Mesendoderm (in vitro differentiated cells): ENCODE measurements around the gene HRNR.

ENCODE experiments used
- DNase-seq: peaks from one replicate; pipeline ENCODE4 v3.0.0; 2013
- H2AK5ac ChIP-seq: 2 replicates; pipeline ENCODE4 v1.6.1; 2013; ENCODE audit warnings: low read length, inconsistent platforms
- H2BK120ac ChIP-seq: 2 replicates; pipeline ENCODE4 v1.6.1; 2013; ENCODE audit warnings: low read depth, mild to moderate bottlenecking, low read length, moderate library complexity, mixed read lengths
- H2BK15ac ChIP-seq: replicated peaks from 2 replicates; pipeline ENCODE4 v1.6.1; 2013; ENCODE audit warnings: low read depth, mild to moderate bottlenecking, moderate library complexity
- H2BK5ac ChIP-seq: 2 replicates; pipeline ENCODE4 v1.6.1; 2013; ENCODE audit warnings: low read length, inconsistent platforms
- H3K18ac ChIP-seq: 2 replicates; pipeline ENCODE4 v1.6.1; 2013; ENCODE audit warnings: mild to moderate bottlenecking, low read length, mixed read lengths
- H3K23ac ChIP-seq: one replicate; pipeline ENCODE4 v1.6.1; 2013; ENCODE audit warnings: low read length
- H3K27ac ChIP-seq: 2 replicates; pipeline ENCODE4 v1.5.1; 2013; ENCODE audit warnings: low read depth, mild to moderate bottlenecking, inconsistent platforms, low read length, moderate library complexity
- H3K27me3 ChIP-seq: 2 replicates; pipeline ENCODE4 v1.6.1; 2013; ENCODE audit warnings: low read length, control low read depth, mild to moderate bottlenecking, inconsistent platforms; ENCODE audit not compliant: insufficient read depth, poor library complexity
- H3K36me3 ChIP-seq: 2 replicates; pipeline ENCODE4 v1.6.1; 2013; ENCODE audit warnings: low read length, inconsistent platforms; ENCODE audit not compliant: control insufficient read depth, insufficient read depth
- H3K4ac ChIP-seq: one replicate; pipeline ENCODE4 v1.6.1; 2013; ENCODE audit warnings: low read depth, mild to moderate bottlenecking, low read length, moderate library complexity
- H3K4me1 ChIP-seq: 2 replicates; pipeline ENCODE4 v1.6.1; 2013; ENCODE audit warnings: low read depth, low read length, inconsistent platforms; ENCODE audit not compliant: control insufficient read depth
- H3K4me2 ChIP-seq: 2 replicates; pipeline ENCODE4 v1.6.1; 2013; ENCODE audit warnings: low read length
- H3K4me3 ChIP-seq: 2 replicates; pipeline ENCODE4 v1.5.1; 2013; ENCODE audit warnings: mild to moderate bottlenecking, low read length
- H3K56ac ChIP-seq: one replicate; pipeline ENCODE4 v1.6.1; 2013; ENCODE audit warnings: low read length
- H3K79me1 ChIP-seq: 2 replicates; pipeline ENCODE4 v1.6.1; 2013; ENCODE audit warnings: low read length, inconsistent platforms
- H3K79me2 ChIP-seq: 2 replicates; pipeline ENCODE4 v1.6.1; 2013; ENCODE audit warnings: mild to moderate bottlenecking, low read length; ENCODE audit not compliant: control insufficient read depth, insufficient read depth
- H3K9ac ChIP-seq: 2 replicates; pipeline ENCODE4 v1.6.1; 2013; ENCODE audit warnings: low read length, inconsistent platforms
- H4K5ac ChIP-seq: one replicate; pipeline ENCODE4 v1.6.1; 2013; ENCODE audit warnings: low read length
- H4K8ac ChIP-seq: one replicate; pipeline ENCODE4 v1.6.1; 2013; ENCODE audit warnings: low read depth, mild to moderate bottlenecking, control low read depth, low read length, moderate library complexity
- WGBS: extraction: QIAGEN DNeasy Blood & Tissue Kit; methylation state at CpG from one replicate; pipeline ENCODE4 v1.1.7; 2013; ENCODE audit warnings: low lambda C conversion rate, missing lambda C conversion rate; ENCODE audit not compliant: insufficient coverage; ENCODE audit errors: extremely low coverage; 5-methylcytosine and 5-hydroxymethylcytosine counted together

Gene HRNR

DNA sequence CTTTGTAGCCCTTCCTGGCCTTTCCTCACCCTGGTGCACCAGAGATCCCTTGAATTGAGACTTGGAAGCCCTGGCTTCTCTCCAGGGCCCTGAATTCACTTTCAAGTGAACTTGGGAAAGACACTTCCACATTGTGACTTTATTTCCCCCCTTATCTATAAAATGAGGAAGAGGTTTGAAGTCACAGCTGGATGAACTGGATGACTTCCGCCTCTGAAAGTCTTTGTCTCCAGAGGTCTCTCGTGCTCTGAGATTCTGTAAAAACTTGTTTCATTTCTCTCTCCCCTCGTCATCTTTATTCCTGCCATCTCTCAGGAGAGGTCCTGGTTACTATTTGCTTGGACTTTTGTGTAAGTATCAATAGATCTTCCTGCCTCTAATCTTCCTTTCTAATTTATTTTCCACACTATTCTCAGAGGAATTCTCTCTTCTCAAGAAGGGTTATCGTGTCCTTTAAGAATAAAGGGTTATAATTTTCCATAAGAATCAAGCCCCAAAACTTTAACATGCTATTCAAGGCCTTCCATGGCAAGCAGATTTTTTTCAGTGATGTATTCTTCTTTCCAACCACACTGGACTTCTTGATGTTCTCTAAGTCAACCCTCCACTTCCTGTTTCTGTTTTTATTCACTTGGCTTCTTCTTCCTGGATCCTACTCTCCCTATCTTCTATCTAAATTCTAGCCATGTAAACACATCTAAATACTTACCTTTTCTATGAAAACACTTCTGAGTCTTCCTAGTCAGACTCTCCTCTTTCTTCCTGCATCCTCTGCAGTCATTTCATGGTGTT is 58.5 kb downstream of the HRNR start:
- DNase-seq = no peak
- Histone ChIP-seq H2BK15ac (no peak overlapping the region), H4K8ac (no peak overlapping the region), H3K36me3 (no peaks in the 10 kb centered on the region), H3K4me3 (no peak overlapping the region), H3K4me2 (no peak overlapping the region), H2BK120ac (no peak overlapping the region), H3K18ac (no peak overlapping the region), H2BK5ac (no peak overlapping the region), H3K27ac (no peak overlapping the region), H3K79me1 (no peaks in the 10 kb centered on the region), H3K4ac (no peak overlapping the region), H4K5ac (no peak overlapping the region), H3K27me3 (peaks cover 2% of the 10 kb centered on the region), H3K79me2 (no peaks in the 10 kb centered on the region), H3K4me1 (no peaks in the 10 kb centered on the region), H3K56ac (no peak overlapping the region), H2AK5ac (no peak overlapping the region), H3K23ac (no peak overlapping the region), H3K9ac (no peak overlapping the region)
- WGBS = no CpG with 5 or more reads among the region's 4 CpGs

DNA sequence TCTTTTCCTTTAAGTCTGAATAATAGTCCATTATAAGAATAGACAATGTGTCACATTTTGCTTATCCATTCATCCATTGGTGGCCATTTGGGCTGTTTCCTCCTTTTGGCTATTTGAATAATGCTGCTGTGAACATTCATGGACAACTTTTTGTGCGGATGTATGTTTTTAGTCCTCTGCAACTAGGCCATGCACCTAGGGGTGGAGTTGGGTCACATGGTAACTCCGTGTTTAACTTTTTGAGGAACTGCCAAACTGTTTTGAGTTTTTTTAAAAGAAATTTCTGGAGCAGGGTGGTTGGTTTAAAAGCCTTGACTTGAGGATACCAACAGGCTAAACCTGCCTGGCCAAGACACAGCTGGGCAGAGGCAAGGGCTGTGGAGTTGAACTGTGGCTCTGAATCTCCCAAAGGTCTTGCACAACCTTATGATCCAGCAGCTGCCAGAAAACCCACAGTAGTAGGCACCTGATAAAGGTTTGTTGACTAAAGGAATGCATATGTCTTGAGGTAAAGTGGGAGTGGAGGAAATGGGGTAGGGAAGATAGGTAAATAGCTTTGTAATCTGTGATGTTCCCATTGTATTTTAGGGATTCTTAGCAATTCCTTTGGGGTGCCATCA is 59.4 kb downstream of the HRNR start:
- Histone ChIP-seq H2BK15ac (no peak overlapping the region), H3K79me2 (no peaks in the 10 kb centered on the region), H3K4me1 (no peaks in the 10 kb centered on the region), H2BK120ac (no peak overlapping the region), H2AK5ac (no peak overlapping the region), H3K4me3 (no peak overlapping the region), H2BK5ac (no peak overlapping the region), H3K18ac (no peak overlapping the region), H3K27me3 (peaks cover 2% of the 10 kb centered on the region), H3K56ac (no peak overlapping the region), H3K4ac (no peak overlapping the region), H4K5ac (no peak overlapping the region), H3K79me1 (no peaks in the 10 kb centered on the region), H3K4me2 (no peak overlapping the region), H4K8ac (no peak overlapping the region), H3K9ac (no peak overlapping the region), H3K27ac (no peak overlapping the region), H3K36me3 (no peaks in the 10 kb centered on the region), H3K23ac (no peak overlapping the region)
- no CpG with 5 or more reads among the region's 2 CpGs for WGBS
- DNase-seq = no peak

DNA sequence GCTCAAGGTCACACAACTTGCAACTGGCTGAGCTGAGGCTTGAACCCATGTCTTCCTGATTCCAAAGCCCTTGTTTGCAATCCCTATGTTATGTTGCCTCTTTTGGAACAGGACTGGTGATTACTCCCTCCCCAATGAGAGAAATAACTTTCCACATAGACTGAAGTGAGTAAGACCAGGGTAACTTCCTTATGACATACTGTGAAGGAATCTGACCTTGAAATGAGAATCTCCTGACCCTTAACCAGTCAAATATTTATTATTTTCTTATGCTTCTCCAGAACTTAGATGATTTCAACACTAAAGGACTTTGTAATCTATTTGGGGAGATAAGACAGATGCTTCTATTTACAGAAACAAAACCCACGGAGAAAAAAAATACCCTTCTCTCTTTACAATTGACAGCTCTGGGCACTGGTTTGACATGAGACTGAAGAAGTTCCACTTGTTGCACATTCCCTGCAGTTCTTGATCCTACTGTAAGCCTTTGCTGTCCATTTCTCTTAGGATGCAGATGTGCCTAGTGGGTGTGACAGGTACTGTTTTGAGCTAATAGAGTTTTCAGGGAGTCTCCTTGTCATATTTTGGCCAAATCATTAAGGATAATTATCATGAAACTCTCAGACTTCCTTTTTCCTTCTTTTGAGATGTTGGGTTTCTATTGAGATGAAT is 61.1 kb downstream of the HRNR start:
- no peak for DNase-seq
- H3K27ac ChIP-seq = no peak overlapping the region

More for the DNA sequence above, 61.1 kb downstream of the HRNR start:
- H3K36me3 ChIP-seq = no peaks in the 10 kb centered on the region
- H3K4me3 ChIP-seq = no peak overlapping the region
- H3K79me1 ChIP-seq = no peaks in the 10 kb centered on the region
- no peak overlapping the region for H3K4ac ChIP-seq
- H2BK120ac ChIP-seq = no peak overlapping the region
- H4K8ac ChIP-seq = no peak overlapping the region
- H3K79me2 ChIP-seq = no peaks in the 10 kb centered on the region
- H3K23ac ChIP-seq = no peak overlapping the region
- no peak overlapping the region for H3K56ac ChIP-seq
- no peak overlapping the region for H2BK5ac ChIP-seq
- H3K9ac ChIP-seq = no peak overlapping the region
- no CpG with 5 or more reads among the region's 1 CpG for WGBS
- H3K4me2 ChIP-seq = no peak overlapping the region
- H3K4me1 ChIP-seq = no peaks in the 10 kb centered on the region
- peaks cover 2% of the 10 kb centered on the region for H3K27me3 ChIP-seq
- H2BK15ac ChIP-seq = no peak overlapping the region
- H2AK5ac ChIP-seq = no peak overlapping the region
- H4K5ac ChIP-seq = no peak overlapping the region
- no peak overlapping the region for H3K18ac ChIP-seq
